NCI-H1092 treated with DMSO at 0.1 percent for 48 hours (cell line): ENCODE data around the gene OR51S1.
"Not testable (repeated sequence)": the region's sequence is repeated elsewhere in the genome, so short reads cannot be mapped to it uniquely, and the experiment has no call there.

Experiments
- DNase-seq: peaks from one replicate; lab custom pipeline; 2025; lab: John Stamatoyannopoulos, UW

Gene OR51S1

GRCh38 chr11:4848908-4849532, at the start of gene OR51S1:
OR51S1 (minus strand) TSS chr11:4849208; CDS start chr11:4849208, 0 bp downstream.
- DNase-seq = no peak

- no peak for DNase-seq
Observed at GRCh38 chr11:4891996-4892640, 43.1 kb upstream of the OR51S1 start.

- DNase-seq = no peak
Observed at GRCh38 chr11:4890279-4890678, 41.3 kb upstream of the OR51S1 start.

- DNase-seq = no peak
Observed at GRCh38 chr11:4887591-4887990, 38.6 kb upstream of the OR51S1 start.

- DNase-seq = no peak
Observed at GRCh38 chr11:4886186-4886585, 37.2 kb upstream of the OR51S1 start.

- no peak for DNase-seq
Observed at GRCh38 chr11:4884361-4884760, 35.4 kb upstream of the OR51S1 start.

- DNase-seq = peak; percentile 71
Observed at GRCh38 chr11:4882543-4882942, 33.5 kb upstream of the OR51S1 start.

- peak; percentile 30 for DNase-seq
Observed at GRCh38 chr11:4881860-4882500, 33.0 kb upstream of the OR51S1 start, which contains the start of gene OR51T1. OR51T1 (plus strand) TSS chr11:4881900; CDS start chr11:4881900, 0 bp downstream.

GRCh38 chr11:4881188-4881587, 32.2 kb upstream of the OR51S1 start:
- no peak for DNase-seq

GRCh38 chr11:4865855-4866254, 16.8 kb upstream of the OR51S1 start:
- DNase-seq = no peak

- no peak for DNase-seq
Observed at GRCh38 chr11:4863876-4864275, 14.9 kb upstream of the OR51S1 start.

- DNase-seq = no peak
Observed at GRCh38 chr11:4862447-4863236, 13.6 kb upstream of the OR51S1 start.

GRCh38 chr11:4854286-4854685, 5.3 kb upstream of the OR51S1 start:
- not testable (repeated sequence) for DNase-seq

GRCh38 chr11:4851033-4851432, 2.0 kb upstream of the OR51S1 start:
- DNase-seq = no peak

GRCh38 chr11:4839851-4840549, 9.0 kb downstream of the OR51S1 start:
- DNase-seq = no peak

GRCh38 chr11:4830909-4831308, 18.1 kb downstream of the OR51S1 start:
- DNase-seq = no peak

- no peak for DNase-seq
Observed at GRCh38 chr11:4830346-4830745, 18.7 kb downstream of the OR51S1 start.

- peak; percentile 64 for DNase-seq
Observed at GRCh38 chr11:4826425-4826824, 22.6 kb downstream of the OR51S1 start.

GRCh38 chr11:4825132-4825531, 23.9 kb downstream of the OR51S1 start:
- DNase-seq = no peak

- no peak for DNase-seq
Observed at GRCh38 chr11:4821021-4821420, 28.0 kb downstream of the OR51S1 start, which contains the start of gene OR51F2. OR51F2 (plus strand) TSS chr11:4821321; CDS start chr11:4821422, 101 bp downstream.

- DNase-seq = no peak
Observed at GRCh38 chr11:4809246-4809645, 39.8 kb downstream of the OR51S1 start.

GRCh38 chr11:4808476-4808875, 40.5 kb downstream of the OR51S1 start:
- no peak for DNase-seq
